ENCODE data around the gene LMBR1. TPM values are rescaled to one million over a fixed set of nuclear protein-coding genes. Genes with fewer than 3 reads are reported as not detected.
"Not testable (repeated sequence)": the region's sequence is repeated elsewhere in the genome, so short reads cannot be mapped to it uniquely, and the experiment has no call there.

LMBR1 gene
- total and polyA plus RNA-seq, 4 donors = 11.2 to 35.7 (median 17.9) TPM

- WGBS = 50% methylated on average over 1 of the region's 1 CpG
- Histone ChIP-seq H3K36me3 (ENCODE audit: control insufficient read depth in 4 of 4, insufficient read depth in 3 of 4, low read depth in 1 of 4, low read length in 3 of 4) (no peaks in the 10 kb centered on the region), H3K4me3 (ENCODE audit: low read depth in 1 of 3, low read length in 3 of 3) (no peak overlapping the region), H3K9ac (ENCODE audit: low read depth in 1 of 2, low read length in 2 of 2) (no peak overlapping the region), H3K27ac (ENCODE audit: low read depth in 1 of 2, low read length in 2 of 2) (no peak overlapping the region), H3K9me3 (ENCODE audit: control insufficient read depth in 4 of 4, low read length in 3 of 4) (no peaks in the 10 kb centered on the region), H3K27me3 (ENCODE audit: control insufficient read depth in 4 of 4, insufficient read depth in 4 of 4, low read length in 3 of 4) (no peaks in the 10 kb centered on the region), H3K4me1 (ENCODE audit: control insufficient read depth in 4 of 4, insufficient read depth in 4 of 4, low read length in 3 of 4) (no peaks in the 10 kb centered on the region)
- DNase-seq (ENCODE audit: low spot score) = no peak
- TF ChIP-seq GABPA (IDR thresholded peaks at IDR 0.05 in 1 of 2, conservative IDR thresholded peaks at IDR 0.05 in 1 of 2) = no peak
- no peak for TF ChIP-seq FOXA1 (IDR thresholded peaks at IDR 0.05)
- TF ChIP-seq YY1 (IDR thresholded peaks at IDR 0.05) = no peak
- TF ChIP-seq TAF1 (conservative IDR thresholded peaks at IDR 0.05) = no peak
- TF ChIP-seq JUND (IDR thresholded peaks at IDR 0.05) = no peak
- TF ChIP-seq EGR1 (IDR thresholded peaks at IDR 0.05; ENCODE audit: low read depth in 2 of 2) = no peak
- TF ChIP-seq HNF4G (IDR thresholded peaks at IDR 0.05) = no peak
- no peak for TF ChIP-seq HNF4A (conservative IDR thresholded peaks at IDR 0.05)
- no peak for TF ChIP-seq SP1 (IDR thresholded peaks at IDR 0.05)
- TF ChIP-seq RAD21 (IDR thresholded peaks at IDR 0.05) = no peak
- TF ChIP-seq ZBTB33 (IDR thresholded peaks at IDR 0.05) = no peak
- no peak for TF ChIP-seq NR2F2 (IDR thresholded peaks at IDR 0.05)
- TF ChIP-seq ATF3 (IDR thresholded peaks at IDR 0.05) = no peak
- no peak for TF ChIP-seq FOXA2 (IDR thresholded peaks at IDR 0.05)
- TF ChIP-seq CTCF (IDR thresholded peaks at IDR 0.05; ENCODE audit: low read depth, low read length, missing input control) = no peak
- no peak for TF ChIP-seq REST (IDR thresholded peaks at IDR 0.05)
Measured at GRCh38 chr7:156865493-156865892, 27.5 kb downstream of the LMBR1 start.

GRCh38 chr7:156862022-156862421, 31.0 kb downstream of the LMBR1 start:
- not testable (repeated sequence) for H3K9ac ChIP-seq (ENCODE audit: low read depth in 1 of 2, low read length in 2 of 2); H3K27ac ChIP-seq (ENCODE audit: low read depth in 1 of 2, low read length in 2 of 2); H3K27me3 ChIP-seq (ENCODE audit: control insufficient read depth in 4 of 4, insufficient read depth in 4 of 4, low read length in 3 of 4); H3K4me1 ChIP-seq (ENCODE audit: control insufficient read depth in 4 of 4, insufficient read depth in 4 of 4, low read length in 3 of 4); H3K9me3 ChIP-seq (ENCODE audit: control insufficient read depth in 4 of 4, low read length in 3 of 4); H3K36me3 ChIP-seq (ENCODE audit: control insufficient read depth in 4 of 4, insufficient read depth in 3 of 4, low read depth in 1 of 4, low read length in 3 of 4); DNase-seq (ENCODE audit: low spot score); H3K4me3 ChIP-seq (ENCODE audit: low read depth in 1 of 3, low read length in 3 of 3)
- WGBS = 98% methylated on average over 2 of the region's 2 CpGs
